Stimulated activated CD8-positive, alpha-beta memory T cell treated with anti-CD3 and anti-CD28 coated beads, Interleukin-12 subunit alpha, Interleukin-12 subunit beta, amount 100 ng/mL, for 4 hours (primary cell): ENCODE results near the gene DCC.
"Not testable (repeated sequence)": the region's sequence is repeated elsewhere in the genome, so short reads cannot be mapped to it uniquely, and the experiment has no call there.

Source experiments
- DNase-seq: peaks from one replicate; pipeline ENCODE4 v3.0.0-alpha.2; 2020; ENCODE audit warnings: low read depth

The DCC gene

DNA sequence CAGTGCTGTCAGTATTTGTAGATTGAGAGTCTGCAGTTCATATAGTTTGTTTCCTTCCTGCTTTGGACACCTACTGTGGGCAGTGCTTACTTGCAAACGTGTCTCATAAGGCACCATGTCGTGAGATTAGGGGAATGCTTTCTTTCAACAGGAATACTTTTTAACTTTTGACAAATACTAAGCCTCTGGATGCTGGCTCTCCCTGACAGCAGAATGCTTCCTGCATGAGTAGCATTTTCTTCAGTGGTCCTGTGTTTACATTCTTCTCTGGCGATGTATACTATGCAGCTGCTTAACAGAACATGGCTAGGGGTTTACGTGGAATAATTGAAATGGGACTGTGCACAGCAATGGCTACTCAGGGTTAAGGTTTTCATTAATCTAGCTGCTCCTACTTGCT lies 1077.0 kb downstream of the DCC start:
- DNase-seq: no peak

DNA sequence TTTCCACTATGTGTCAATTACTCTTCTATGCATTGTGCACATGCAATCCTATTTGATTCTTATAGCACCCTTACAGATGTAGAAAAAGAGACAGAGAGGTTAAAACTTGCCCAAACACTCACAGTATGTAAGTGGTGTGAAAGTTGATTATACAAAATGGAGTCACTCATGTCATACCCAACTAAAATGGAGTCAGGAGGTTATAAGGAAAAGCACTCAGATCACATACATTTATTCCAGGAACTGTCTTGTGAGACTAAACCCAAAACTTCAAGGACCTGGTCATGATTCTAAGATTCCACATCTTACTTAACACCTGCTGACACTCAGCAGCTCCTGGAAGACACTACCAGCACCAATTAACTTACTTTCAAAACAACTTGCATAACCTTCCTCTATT lies 1081.9 kb downstream of the DCC start:
- DNase-seq: no peak

DNA sequence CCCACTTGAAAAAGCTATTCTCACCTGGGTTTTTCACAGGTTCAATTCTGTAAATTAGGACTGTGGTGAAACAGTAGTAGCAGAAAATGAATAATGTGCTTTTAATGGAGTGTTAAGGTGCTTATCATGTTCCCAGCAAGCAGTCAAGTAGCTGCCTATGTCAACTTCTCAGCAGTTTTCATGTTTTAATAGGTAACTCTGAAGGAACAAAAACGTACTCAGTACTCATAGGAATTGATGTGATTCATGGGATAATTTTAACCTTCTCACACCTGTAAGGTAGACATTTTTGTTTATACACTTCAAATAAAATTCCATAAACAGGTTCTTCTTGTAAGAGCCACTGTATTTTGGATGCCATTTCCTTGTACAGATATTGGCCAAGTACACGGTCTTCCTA lies 1082.9 kb downstream of the DCC start:
- no peak for DNase-seq

DNA sequence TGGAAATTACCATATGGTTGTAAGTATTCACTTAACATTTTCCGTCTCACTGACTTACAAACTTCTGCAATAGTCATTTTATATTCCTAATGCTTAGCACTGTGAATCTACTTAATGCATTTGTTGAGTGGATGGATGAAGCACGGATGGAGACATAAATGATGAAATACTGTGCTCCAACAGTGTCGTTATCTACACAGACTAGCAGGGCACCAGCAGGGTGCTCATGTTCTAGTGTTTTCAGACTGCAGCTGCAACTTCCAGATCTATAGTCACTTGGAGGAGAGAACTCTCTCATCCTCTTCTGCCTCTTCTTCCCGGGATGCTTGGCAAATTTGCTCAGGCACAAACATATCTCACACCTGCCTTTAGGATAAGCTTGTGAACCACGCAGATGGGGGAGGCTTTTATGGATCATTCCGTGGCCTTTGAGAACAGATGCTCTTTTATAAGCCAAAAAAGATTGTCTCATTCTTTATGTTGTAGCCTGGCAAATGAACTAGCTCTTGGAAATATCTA lies 1086.7 kb downstream of the DCC start:
- no peak for DNase-seq

DNA sequence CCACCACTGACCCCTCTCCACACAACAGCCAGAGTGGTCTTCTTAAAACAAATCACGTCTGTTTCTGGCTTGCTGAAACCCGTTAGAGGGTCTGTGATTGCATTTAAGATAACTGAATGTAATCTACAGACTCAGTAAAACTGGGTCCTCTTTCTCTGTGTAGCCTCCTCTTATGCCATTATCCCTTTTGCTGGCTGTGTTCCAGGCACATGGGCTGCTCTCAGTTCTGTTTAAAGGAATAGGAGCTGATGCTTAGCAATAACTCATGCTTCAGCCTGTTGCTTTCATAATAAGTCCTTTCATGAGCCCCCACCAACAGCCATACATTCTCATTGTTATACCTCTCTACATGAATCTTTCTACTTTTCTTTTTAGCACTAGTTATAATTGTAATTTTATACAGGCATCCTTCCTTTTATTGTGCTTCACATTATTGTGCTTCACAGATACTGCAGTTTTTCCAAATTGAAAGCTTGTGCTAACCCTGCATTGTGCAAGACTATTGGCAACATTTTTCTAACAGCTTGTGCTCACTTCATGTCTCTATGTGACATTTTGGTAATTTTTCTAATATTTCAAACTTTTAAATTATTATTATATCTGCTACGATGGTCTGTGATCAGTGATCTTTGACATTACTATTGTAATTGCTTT lies 1101.9 kb downstream of the DCC start:
- DNase-seq: no peak

DNA sequence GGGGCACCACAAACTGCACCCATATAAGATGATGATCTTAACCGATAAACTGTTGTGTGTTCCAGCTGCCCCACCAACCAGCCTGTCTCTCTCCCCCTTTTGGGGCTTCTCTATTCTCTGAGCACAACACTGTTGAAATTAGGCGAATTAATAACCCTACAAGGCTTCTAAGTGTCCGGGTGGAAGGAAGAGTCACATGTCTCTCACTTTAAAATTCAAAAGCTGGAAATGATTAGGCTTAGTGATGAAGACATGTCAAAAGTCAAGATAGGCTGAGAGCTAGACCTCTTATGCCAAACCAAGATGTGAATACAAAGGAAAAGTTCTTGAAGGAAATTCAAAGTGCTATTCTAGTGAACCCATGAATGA lies 1102.4 kb downstream of the DCC start:
- no peak for DNase-seq

DNA sequence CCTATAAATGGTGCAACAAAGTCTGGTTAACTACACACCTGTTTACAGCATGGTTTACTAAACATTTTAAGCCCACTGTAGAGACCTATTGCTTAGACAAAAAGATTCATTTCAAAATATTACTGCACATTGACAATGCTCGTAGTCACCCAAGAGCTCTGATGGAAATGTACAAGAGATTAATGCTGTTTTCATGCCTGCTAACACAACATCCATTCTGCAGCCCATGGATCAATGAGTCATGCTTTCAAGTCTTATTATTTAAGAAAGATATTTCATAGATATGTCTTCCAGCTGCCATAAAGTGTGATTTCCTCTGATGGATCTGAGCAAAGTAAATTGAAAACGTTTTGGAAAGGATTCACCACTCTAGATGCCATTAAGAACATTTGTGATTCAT lies 1103.3 kb downstream of the DCC start:
- DNase-seq: no peak

DNA sequence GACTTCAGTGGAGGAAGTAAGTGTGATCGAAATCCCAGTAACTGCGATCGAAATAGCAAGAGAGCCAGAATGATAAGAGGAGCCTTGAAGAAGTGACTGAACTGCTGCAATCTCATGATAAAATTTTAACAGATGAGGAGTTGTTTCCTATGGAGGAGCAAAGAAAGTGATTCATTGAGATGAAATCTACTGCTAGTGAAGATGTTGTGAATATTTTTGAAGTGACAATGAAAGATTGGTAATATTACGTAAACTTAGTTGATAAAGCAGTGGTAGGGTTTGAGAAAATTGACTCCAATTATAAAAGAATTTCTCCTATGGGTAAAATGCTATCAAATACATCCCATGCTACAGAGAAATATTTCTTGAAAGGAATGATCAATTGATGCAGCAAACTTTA lies 1103.8 kb downstream of the DCC start:
- no peak for DNase-seq

DNA sequence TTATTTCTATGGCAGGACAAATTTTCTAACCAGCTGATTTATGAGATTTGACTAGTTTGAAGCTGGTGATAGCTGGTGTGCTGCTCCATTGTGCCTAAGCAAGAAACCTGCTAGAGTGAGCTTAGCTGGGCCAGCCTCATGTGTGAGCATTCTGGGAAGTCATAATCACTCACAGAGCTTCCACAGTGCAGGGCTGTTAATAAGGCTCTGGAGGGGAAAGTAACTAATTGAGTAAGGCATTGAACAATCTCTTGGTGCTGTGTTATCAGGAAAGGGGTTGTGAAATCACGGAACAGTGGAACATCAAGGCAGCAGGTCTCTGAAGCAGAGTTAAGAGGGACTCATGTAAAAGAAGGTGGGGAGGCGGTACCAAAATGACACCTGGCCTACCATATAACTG lies 1111.9 kb downstream of the DCC start:
- no peak for DNase-seq

DNA sequence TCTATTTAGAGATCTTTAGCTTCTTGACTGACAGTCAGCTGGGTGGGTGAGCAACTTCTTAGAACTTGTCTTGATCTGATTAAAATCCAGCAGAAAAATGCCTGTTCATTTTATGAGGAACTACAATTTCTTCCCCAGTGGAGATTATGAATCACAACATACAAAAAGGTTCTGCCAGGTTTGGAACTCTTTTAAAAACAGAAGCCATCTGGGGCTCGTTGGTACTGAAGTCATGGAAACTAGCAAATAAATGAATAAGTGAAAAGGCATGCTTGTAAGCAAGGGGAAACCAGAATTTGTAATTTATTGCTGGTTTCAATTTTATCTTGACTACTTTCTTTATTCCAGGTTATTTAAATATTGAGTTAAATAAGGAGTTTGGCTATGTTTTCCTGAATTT lies 1117.1 kb downstream of the DCC start:
- no peak for DNase-seq

DNA sequence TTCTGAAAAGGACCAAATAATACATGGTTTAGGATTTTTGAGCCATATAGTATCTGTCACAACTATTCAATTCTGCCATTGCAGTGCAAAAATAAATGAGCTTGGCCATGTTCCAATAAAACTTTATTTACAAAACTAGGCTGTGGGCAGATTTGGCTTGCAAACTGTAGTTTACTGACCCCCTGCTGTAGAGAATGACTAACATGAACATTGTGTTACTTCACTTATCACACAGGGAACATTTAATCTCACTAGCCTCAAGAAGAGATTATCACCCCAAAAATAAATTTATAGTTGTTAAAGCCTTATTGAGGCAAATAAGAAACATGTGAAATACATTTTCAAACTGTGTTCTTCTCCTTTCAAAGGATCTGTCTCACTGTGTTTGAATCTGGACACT lies 1118.3 kb downstream of the DCC start:
- no peak for DNase-seq

DNA sequence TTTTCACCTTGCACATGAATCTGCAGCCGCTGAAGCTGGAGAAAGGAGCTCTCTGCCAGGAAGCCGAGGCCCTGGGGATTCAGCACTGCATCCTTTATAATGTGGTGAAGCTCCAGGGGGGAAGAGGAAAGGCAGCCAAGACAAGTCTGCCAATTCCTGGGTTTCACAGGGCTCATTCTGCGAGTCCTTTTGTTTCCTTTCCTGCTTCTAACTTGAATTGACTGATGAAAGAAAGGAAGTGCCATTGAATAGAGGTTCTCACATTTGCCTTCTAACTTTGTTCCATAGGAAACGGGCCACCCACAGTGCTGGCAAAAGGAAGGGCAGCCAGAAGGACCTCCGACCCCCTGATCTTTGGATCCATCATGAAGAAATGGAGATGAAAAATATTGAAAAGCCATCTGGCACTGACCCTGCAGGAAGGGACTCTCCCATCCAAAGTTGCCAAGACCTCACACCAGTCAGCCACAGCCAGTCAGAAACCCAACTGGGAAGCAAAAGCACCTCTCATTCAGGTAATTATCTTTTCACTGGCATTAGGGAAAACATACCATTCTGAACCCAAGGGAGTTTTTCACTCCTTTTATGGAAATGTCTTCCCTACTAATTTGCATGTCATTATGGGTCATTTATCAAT lies 1119.1 kb downstream of the DCC start:
- no peak for DNase-seq

DNA sequence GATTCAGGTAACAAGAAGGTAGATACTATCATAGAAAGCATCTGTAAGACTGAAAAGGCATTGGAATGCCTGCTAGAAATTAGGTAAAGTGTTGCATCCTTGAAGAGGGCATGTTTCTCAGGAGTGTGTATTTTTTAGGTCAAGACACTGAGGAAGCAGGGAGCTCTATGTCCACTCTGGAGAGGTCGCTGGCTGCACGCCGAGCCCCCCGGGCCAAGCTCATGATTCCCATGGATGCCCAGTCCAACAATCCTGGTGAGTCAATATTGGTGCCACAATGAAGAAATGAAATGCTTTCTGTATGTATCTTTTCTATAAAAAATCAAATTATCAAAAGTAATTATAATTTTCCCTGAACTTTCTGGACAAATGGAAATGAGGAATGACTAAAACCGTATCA lies 1127.8 kb downstream of the DCC start:
- no peak for DNase-seq

DNA sequence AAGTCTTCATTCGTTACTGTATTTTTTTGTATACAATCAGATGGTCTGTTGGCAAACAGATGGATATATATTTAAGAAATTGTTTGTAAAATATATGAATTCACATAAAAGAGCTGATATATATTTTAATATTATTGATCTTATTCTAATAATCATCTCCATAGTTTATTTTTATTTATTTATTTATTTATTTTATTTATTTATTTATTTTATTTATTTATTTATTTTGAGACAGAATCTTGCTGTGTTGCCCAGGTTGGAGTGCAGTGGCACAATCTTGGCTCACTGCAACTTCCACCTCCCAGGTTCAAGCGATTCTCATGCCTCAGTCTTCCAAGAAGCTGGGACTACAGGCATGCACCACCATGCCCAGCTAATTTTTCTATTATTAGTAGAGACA lies 1128.2 kb downstream of the DCC start:
- not testable (repeated sequence) for DNase-seq

DNA sequence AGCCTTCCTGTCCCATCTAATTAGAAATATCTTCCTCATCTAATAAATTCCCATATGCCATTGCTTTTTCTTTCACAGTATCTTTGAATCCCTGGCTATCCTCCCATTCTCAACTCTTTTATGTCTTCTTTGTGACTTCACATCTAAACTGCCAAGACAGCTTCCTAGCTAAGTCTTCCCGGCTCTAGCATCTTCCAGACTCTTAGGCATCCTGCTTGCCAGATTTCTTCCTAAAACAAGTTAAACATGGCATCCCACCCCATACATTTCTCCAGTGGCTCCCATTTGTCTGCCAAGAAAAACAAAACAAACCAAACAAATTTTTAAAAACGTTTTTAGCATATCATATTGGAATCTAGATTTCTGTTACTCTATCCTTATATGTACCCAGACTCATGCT lies 1132.5 kb downstream of the DCC start:
- no peak for DNase-seq

DNA sequence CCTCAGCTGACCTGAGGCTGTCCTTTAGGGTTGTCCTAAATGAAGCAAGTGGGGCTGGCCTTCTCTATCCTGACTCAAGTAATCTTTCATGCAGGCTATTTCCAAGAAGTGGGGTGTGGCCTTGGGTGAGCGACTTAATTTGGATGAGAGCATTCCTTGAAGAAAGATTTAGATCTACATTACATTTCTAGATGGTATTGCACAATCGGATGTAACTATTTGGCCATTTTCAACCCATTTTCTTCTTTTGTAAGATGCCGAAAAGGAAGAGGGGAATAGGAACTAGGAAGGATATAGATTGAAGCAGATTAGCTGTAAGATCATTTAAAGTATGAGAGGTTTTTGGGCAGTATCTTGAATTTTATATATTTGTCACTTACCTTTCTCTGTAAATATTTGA lies 1138.2 kb downstream of the DCC start:
- DNase-seq: no peak

DNA sequence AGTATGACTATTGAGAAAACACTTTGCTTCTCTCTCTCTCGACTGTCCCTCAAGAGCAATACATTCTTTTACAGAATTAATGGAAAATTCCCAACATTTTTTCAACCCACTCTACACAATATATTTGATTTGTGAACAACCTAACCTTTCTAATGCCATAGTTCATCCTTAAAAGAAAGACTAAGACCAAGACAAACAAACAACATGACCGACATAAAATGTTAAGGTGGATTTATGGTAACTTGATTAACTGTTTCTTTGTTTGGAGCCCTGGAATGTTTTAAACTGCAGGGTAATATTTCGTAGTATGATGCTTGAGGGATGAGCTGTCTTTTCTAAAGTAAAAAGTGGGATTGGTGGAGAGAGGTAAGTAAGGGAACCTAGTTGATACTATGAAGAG lies 1146.3 kb downstream of the DCC start:
- DNase-seq: no peak

DNA sequence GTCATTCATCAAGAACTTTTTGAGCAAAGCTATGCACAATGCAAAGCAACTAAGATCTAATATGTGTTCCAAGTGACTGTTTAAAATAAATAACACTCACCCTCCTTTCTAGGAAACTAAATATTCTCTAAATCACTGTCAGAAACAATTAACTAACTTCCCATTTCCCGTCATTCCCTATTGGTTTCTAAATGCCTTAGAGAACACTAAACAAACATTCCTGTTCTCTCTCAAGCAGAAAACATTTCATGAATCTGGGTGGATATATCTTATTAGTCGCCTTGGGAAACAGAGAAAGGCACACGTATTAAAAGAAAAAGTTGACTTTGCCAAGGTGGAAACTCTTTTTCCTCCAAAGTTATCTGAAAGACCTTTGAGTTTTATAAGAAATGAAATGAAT lies 1149.3 kb downstream of the DCC start:
- no peak for DNase-seq

DNA sequence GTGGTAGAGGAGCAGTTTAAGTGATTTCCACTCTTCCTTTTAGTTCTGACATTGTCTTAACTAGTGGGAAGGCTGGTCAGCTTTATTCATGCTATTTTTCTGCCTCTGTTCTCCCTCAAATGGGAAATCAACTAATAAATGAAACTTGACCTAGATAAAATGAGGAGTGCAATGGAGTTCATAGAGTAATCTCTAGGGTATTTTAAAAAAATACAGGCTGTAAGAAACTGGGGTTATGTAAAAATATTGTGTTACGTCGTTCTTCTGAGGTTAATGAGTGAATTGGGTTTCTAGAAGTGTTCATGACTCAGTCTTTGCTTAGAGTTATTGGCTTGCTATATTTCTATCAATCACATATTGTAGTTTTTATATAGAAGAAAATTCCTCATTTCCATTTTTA lies 1150.0 kb downstream of the DCC start:
- no peak for DNase-seq

DNA sequence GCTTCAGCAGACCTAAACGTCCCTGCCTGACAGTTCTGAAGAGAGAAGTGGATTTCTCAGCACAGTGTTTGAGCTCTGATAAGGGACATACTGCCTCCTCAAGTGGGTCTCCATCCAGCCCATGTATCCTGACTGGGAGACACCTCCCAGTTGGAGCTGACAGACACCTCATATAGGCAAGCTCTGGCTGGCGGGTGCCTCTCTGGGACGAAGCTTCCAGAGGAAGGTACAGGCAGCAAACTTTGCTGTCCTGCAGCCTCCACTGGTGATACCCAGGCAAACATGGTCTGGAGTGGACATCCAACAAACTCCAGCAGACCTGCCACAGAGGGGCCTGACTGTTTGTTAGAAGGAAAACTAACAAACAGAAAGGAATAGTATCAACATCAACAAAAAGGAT lies 1156.0 kb downstream of the DCC start:
- no peak for DNase-seq

DNA sequence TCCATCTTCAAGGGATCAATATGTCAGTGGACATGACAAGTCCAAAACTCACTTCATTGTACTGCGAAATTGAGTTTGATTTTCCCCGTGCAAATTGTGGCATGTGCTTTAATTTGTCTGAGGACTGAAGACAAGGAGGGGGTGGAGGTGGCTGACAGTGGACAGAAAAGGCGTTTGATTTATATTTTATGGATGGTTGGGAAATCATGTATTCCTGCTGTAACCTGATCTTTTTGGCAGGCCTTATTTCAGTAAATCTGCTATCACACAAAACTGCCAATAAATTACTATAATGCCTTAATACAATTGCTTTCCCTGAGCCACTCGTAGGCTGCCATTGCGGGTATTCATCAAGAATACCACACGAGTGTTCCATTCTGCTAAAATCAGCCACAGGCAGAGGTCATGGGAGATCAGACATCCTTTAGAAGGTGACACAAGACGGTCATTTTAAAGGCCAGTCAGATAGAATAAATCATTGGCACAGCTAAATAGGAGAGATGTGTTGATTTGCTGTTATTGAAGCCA lies 1164.0 kb downstream of the DCC start:
- DNase-seq: no peak

DNA sequence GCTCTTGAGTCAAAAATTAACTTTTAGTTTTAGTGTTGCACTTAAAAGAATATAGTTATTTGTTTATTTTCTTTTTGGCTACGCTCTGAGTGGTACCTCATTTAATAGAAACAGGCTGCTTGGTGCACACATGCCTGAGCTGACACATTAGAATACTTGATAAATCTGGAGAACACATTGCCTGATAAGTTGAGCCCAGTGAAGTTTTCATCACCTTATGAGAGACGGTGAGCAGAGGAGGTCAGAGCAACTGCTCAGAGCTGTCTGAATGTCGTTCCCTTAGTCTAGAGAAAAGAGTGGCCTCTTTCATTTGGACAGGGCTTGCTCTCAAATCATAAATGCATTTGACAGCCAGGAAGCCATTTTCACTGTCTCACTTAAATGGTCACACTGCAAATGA lies 1168.5 kb downstream of the DCC start:
- DNase-seq: no peak

DNA sequence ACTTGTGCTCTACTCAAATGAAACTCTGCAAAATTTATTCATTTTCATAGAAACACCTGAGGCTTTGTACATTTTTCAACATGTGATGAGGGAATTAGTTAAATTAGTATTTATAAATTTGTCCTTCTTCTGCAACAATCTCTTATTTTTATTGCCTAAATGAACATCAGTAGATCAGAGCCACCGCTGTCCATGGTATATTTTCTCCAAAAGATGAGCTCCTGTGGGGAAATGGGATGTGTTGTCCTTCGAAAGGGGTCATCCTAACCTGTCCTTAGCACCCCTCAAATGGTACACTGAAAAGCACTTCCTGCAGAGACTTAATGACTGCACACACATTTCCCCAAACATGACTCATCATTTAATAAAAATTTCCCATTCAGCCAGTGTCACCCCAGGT lies 1169.9 kb downstream of the DCC start:
- no peak for DNase-seq

DNA sequence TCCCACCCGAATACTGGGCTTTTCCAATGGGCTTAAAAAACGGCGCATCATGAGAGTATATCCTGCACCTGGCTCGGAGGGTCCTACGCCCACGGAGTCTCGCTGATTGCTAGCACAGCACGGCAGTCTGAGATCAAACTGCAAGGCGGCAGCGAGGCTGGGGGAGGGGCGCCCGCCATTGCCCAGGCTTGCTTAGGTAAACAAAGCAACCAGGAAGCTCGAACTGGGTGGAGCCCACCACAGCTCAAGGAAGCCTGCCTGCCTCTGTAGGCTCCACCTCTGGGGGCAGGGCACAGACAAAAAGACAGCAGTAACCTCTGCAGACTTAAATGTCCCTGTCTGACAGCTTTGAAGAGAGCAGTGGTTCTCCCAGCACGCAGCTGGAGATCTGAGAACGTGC lies 1171.7 kb downstream of the DCC start:
- DNase-seq: not testable (repeated sequence)
